GM18907 (cell line): ENCODE data around the gene PCDHB13.
"Not testable (repeated sequence)": the region's sequence is repeated elsewhere in the genome, so short reads cannot be mapped to it uniquely, and the experiment has no call there.

Source experiments
- ATAC-seq: cut with Tn5 transposase; IDR thresholded peaks from one replicate; pipeline ENCODE4 v1.9.1; 2021; ENCODE audit warnings: mild to moderate bottlenecking, moderate library complexity; ENCODE audit not compliant: unreplicated experiment

PCDHB13 gene

GRCh38 chr5:141201126-141201525, 12.6 kb upstream of the PCDHB13 start:
- not testable (repeated sequence) for ATAC-seq

DNA sequence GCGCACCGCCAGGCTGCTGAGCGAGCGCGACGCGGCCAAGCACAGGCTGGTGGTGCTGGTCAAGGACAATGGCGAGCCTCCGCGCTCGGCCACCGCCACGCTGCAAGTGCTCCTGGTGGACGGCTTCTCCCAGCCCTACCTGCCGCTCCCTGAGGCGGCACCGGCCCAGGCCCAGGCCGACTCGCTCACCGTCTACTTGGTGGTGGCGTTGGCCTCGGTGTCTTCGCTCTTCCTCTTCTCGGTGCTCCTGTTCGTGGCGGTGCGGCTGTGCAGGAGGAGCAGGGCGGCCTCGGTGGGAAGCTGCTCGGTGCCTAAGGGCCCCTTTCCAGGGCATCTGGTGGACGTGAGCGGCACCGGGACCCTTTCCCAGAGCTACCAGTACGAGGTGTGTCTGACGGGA, 12.1 kb upstream of the PCDHB13 start:
- not testable (repeated sequence) for ATAC-seq

- no peak for ATAC-seq
Observed at GRCh38 chr5:141208478-141208877, 5.2 kb upstream of the PCDHB13 start, which contains the start of gene PCDHB12. PCDHB12 (plus strand) TSS chr5:141208719; CDS start chr5:141208908, 189 bp downstream.

DNA sequence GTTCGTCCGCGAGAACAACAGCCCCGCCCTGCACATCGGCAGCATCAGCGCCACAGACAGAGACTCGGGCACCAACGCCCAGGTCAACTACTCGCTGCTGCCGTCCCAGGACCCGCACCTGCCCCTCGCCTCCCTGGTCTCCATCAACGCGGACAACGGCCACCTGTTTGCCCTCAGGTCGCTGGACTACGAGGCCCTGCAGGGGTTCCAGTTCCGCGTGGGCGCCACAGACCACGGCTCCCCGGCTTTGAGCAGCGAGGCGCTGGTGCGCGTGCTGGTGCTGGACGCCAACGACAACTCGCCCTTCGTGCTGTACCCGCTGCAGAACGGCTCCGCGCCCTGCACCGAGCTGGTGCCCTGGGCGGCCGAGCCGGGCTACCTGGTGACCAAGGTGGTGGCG, 3.4 kb upstream of the PCDHB13 start:
- not testable (repeated sequence) for ATAC-seq

- not testable (repeated sequence) for ATAC-seq
Observed at GRCh38 chr5:141210849-141211248, 2.9 kb upstream of the PCDHB13 start.

GRCh38 chr5:141214583-141214982, 864 bp downstream of the PCDHB13 start:
- not testable (repeated sequence) for ATAC-seq

DNA sequence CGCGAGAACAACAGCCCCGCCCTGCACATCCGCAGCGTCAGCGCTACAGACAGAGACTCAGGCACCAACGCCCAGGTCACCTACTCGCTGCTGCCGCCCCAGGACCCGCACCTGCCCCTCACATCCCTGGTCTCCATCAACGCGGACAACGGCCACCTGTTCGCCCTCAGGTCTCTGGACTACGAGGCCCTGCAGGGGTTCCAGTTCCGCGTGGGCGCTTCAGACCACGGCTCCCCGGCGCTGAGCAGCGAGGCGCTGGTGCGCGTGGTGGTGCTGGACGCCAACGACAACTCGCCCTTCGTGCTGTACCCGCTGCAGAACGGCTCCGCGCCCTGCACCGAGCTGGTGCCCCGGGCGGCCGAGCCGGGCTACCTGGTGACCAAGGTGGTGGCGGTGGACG, 1.8 kb downstream of the PCDHB13 start:
- ATAC-seq = not testable (repeated sequence)

- not testable (repeated sequence) for ATAC-seq
Observed at GRCh38 chr5:141216035-141216434, 2.3 kb downstream of the PCDHB13 start.

- no peak for ATAC-seq
Observed at GRCh38 chr5:141223112-141223783, 9.5 kb downstream of the PCDHB13 start, which contains the start of gene PCDHB14. PCDHB14 (plus strand) TSS chr5:141223343; CDS start chr5:141223506, 163 bp downstream.

- not testable (repeated sequence) for ATAC-seq
Observed at GRCh38 chr5:141224844-141225243, 11.1 kb downstream of the PCDHB13 start.

DNA sequence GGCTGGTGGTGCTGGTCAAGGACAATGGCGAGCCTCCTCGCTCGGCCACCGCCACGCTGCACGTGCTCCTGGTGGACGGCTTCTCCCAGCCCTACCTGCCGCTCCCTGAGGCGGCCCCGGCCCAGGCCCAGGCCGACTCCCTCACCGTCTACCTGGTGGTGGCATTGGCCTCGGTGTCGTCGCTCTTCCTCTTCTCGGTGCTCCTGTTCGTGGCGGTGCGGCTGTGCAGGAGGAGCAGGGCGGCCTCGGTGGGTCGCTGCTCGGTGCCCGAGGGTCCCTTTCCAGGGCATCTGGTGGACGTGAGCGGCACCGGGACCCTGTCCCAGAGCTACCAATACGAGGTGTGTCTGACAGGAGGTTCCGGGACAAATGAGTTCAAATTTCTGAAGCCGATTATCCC, 11.7 kb downstream of the PCDHB13 start:
- ATAC-seq = not testable (repeated sequence)

GRCh38 chr5:141234109-141234667, 20.5 kb downstream of the PCDHB13 start:
- no peak for ATAC-seq

DNA sequence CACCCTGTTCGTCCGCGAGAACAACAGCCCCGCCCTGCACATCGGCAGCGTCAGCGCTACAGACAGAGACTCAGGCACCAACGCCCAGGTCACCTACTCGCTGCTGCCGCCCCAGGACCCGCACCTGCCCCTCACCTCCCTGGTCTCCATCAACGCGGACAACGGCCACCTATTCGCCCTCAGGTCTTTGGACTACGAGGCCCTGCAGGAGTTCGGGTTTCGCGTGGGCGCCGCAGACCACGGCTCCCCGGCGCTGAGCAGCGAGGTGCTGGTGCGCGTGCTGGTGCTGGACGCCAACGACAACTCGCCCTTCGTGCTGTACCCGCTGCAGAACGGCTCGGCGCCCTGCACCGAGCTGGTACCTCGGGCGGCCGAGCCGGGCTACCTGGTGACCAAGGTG, 22.2 kb downstream of the PCDHB13 start:
- not testable (repeated sequence) for ATAC-seq

GRCh38 chr5:141236516-141237313, 23.0 kb downstream of the PCDHB13 start:
- no peak for ATAC-seq

DNA sequence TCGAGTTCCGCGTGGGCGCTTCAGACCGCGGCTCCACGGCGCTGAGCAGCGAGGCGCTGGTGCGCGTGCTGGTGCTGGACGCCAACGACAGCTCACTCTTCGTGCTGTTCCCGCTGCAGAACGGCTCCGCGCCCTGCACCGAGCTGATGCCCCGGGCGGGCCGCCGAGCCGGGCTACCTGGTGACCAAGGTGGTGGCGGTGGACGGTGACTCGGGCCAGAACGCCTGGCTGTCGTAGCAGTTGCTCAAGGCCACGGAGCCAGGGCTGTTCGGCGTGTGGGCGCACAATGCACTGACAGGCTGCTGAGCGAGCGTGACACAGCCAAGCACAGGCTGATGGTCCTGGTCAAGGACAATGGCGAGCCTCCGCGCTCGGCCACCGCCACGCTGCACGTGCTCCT, 27.8 kb downstream of the PCDHB13 start:
- no peak for ATAC-seq

GRCh38 chr5:141245250-141245717, 31.6 kb downstream of the PCDHB13 start, which contains the start of gene PCDHB15:
PCDHB15 (plus strand) TSS chr5:141245395; CDS start chr5:141245579, 184 bp downstream.
- no peak for ATAC-seq

DNA sequence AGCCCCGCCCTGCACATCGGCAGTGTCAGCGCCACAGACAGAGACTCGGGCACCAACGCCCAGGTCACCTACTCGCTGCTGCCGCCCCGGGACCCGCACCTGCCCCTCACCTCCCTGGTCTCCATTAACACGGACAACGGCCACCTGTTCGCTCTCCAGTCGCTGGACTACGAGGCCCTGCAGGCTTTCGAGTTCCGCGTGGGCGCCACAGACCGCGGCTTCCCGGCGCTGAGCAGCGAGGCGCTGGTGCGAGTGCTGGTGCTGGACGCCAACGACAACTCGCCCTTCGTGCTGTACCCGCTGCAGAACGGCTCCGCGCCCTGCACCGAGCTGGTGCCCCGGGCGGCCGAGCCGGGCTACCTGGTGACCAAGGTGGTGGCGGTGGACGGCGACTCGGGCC, 33.3 kb downstream of the PCDHB13 start:
- not testable (repeated sequence) for ATAC-seq

GRCh38 chr5:141247434-141247833, 33.7 kb downstream of the PCDHB13 start:
- ATAC-seq = not testable (repeated sequence)

- ATAC-seq = no peak
Observed at GRCh38 chr5:141250576-141250975, 36.9 kb downstream of the PCDHB13 start.

DNA sequence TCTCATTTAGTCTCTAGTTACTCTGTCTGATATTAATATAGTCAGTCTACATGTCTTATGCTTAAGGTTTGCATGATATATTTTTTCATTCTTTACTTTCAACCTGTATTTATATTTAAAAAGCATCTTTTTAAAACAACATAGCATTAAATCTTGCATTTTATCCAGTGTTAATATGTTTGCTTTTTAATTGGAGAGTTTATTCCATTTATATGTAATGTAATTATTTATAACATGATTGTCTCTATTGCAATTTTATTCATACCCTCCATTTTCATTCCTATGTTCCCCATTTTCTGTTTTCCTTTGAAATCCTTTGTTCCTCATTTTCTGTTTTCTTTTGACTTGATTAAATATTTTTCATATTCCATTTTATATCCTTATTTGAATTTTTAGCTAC, 44.7 kb downstream of the PCDHB13 start:
- ATAC-seq = no peak

GRCh38 chr5:141258948-141259347, 45.2 kb downstream of the PCDHB13 start:
- ATAC-seq = no peak
